H9 (cell line): Measurements from ENCODE around the gene PTGFRN. TPM values are rescaled to one million over a fixed set of nuclear protein-coding genes. Genes with fewer than 3 reads are reported as not detected.

Source experiments
- DNase-seq: peaks from one replicate; pipeline ENCODE4 v3.0.0-alpha.2; 2017
- H2AFZ ChIP-seq: one replicate; pipeline ENCODE4 v1.6.1; 2013; ENCODE audit warnings: mild to moderate bottlenecking, low read length, control low read depth, moderate library complexity
- H2AK5ac ChIP-seq: 2 replicates; pipeline ENCODE4 v1.6.1; 2013; ENCODE audit warnings: low read length, control low read depth, mixed read lengths; ENCODE audit not compliant: insufficient read length
- H2BK120ac ChIP-seq: one replicate; pipeline ENCODE4 v1.6.1; 2013; ENCODE audit warnings: low read depth, mild to moderate bottlenecking, low read length, control low read depth, inconsistent platforms; ENCODE audit not compliant: poor library complexity, severe bottlenecking
- H2BK12ac ChIP-seq: 2 replicates; pipeline ENCODE4 v1.6.1; 2013; ENCODE audit warnings: low read length, control low read depth, mixed read lengths, low read depth; ENCODE audit not compliant: insufficient read length
- H2BK15ac ChIP-seq: 2 replicates; pipeline ENCODE4 v1.6.1; 2013; ENCODE audit warnings: low read depth, low read length, control low read depth
- H2BK20ac ChIP-seq: one replicate; pipeline ENCODE4 v1.6.1; 2013; ENCODE audit warnings: low read depth, mild to moderate bottlenecking, low read length, control low read depth, inconsistent platforms; ENCODE audit not compliant: poor library complexity, severe bottlenecking
- H2BK5ac ChIP-seq: 2 replicates; pipeline ENCODE4 v1.6.1; 2013; ENCODE audit warnings: low read length, control low read depth, mixed read lengths; ENCODE audit not compliant: insufficient read length
- H3K14ac ChIP-seq: 2 replicates; pipeline ENCODE4 v1.6.1; 2013; ENCODE audit warnings: low read length, control low read depth; ENCODE audit not compliant: insufficient read depth
- H3K18ac ChIP-seq: 2 replicates; pipeline ENCODE4 v1.6.1; 2013; ENCODE audit warnings: low read depth, mild to moderate bottlenecking, mixed read lengths, low read length, control low read depth; ENCODE audit not compliant: insufficient read length
- H3K23ac ChIP-seq: 2 replicates; pipeline ENCODE4 v1.6.1; 2013; ENCODE audit warnings: low read length, control low read depth, mixed read lengths, low read depth; ENCODE audit not compliant: insufficient read length
- H3K23me2 ChIP-seq: 2 replicates; pipeline ENCODE4 v1.6.1; 2013; ENCODE audit warnings: low read depth, mild to moderate bottlenecking, mixed read lengths, low read length, control low read depth; ENCODE audit not compliant: insufficient read length, poor library complexity, severe bottlenecking
- H3K27ac ChIP-seq: 2 replicates; pipeline ENCODE4 v1.5.1; 2013; ENCODE audit warnings: low read length, control low read depth, mixed read lengths, low read depth; ENCODE audit not compliant: insufficient read length
- H3K27me3 ChIP-seq: 2 replicates; pipeline ENCODE4 v1.6.1; 2013; ENCODE audit warnings: low read length, control low read depth, inconsistent platforms; ENCODE audit not compliant: insufficient read depth
- H3K4ac ChIP-seq: 2 replicates; pipeline ENCODE4 v1.6.1; 2013; ENCODE audit warnings: low read depth, mild to moderate bottlenecking, control low read depth, inconsistent platforms, low read length, moderate library complexity
- H3K4me1 ChIP-seq: 2 replicates; pipeline ENCODE4 v1.6.1; 2013; ENCODE audit warnings: low read length, control low read depth, inconsistent platforms; ENCODE audit not compliant: insufficient read depth
- H3K4me2 ChIP-seq: 2 replicates; pipeline ENCODE4 v1.6.1; 2013; ENCODE audit warnings: low read length, control low read depth, mixed read lengths; ENCODE audit not compliant: insufficient read length, insufficient read depth
- H3K56ac ChIP-seq: 2 replicates; pipeline ENCODE4 v1.6.1; 2013; ENCODE audit warnings: low read depth, mild to moderate bottlenecking, mixed read lengths, low read length, control low read depth; ENCODE audit not compliant: insufficient read length
- H3K79me1 ChIP-seq: 2 replicates; pipeline ENCODE4 v1.6.1; 2013; ENCODE audit warnings: low read depth, mild to moderate bottlenecking, moderate library complexity, low read length, control low read depth, inconsistent platforms; ENCODE audit not compliant: insufficient read depth, poor library complexity, severe bottlenecking
- H3K79me2 ChIP-seq: 2 replicates; pipeline ENCODE4 v1.6.1; 2013; ENCODE audit warnings: low read length, control low read depth, inconsistent platforms; ENCODE audit not compliant: insufficient read depth
- H3K9ac ChIP-seq: 2 replicates; pipeline ENCODE4 v1.6.1; 2013; ENCODE audit warnings: low read length, control low read depth, mixed read lengths; ENCODE audit not compliant: insufficient read length; ENCODE audit errors: extremely low read depth
- H3K9me3 ChIP-seq: one replicate; pipeline ENCODE4 v1.6.1; 2013; ENCODE audit warnings: low read depth, low read length, inconsistent platforms; ENCODE audit not compliant: control insufficient read depth
- H3T11ph ChIP-seq: one replicate; pipeline ENCODE4 v1.6.1; 2013; ENCODE audit warnings: mild to moderate bottlenecking, low read length, control low read depth, inconsistent platforms
- H4K20me1 ChIP-seq: one replicate; pipeline ENCODE4 v1.6.1; 2013; ENCODE audit not compliant: control insufficient read depth, insufficient read length, insufficient read depth
- H4K5ac ChIP-seq: 2 replicates; pipeline ENCODE4 v1.6.1; 2013; ENCODE audit warnings: low read depth, mild to moderate bottlenecking, mixed read lengths, low read length, control low read depth; ENCODE audit not compliant: insufficient read length
- H4K8ac ChIP-seq: replicated peaks from 2 replicates; pipeline ENCODE4 v1.6.1; 2013; ENCODE audit warnings: low read length, control low read depth, mixed read lengths, low read depth; ENCODE audit not compliant: insufficient read length
- H4K91ac ChIP-seq: 2 replicates; pipeline ENCODE4 v1.6.1; 2013; ENCODE audit warnings: low read depth, mild to moderate bottlenecking, moderate library complexity, mixed read lengths, low read length, control low read depth; ENCODE audit not compliant: insufficient read length
- H3K27ac Mint-ChIP-seq, 3 experiments: 2 replicates in 2 of 3; 3 replicates in 1 of 3; pipeline ENCODE4 v1.8.0; 2020 to 2021; ENCODE audit warnings: mixed read lengths in 3 of 3, mild to moderate bottlenecking in 1 of 3, moderate library complexity in 1 of 3
- H3K27me3 Mint-ChIP-seq: 2 replicates; pipeline ENCODE4 v1.8.0; 2021; ENCODE audit warnings: low read depth, mild to moderate bottlenecking, moderate library complexity, mixed read lengths
- H3K36me3 Mint-ChIP-seq, 3 experiments: 2 replicates in 2 of 3; 3 replicates in 1 of 3; pipeline ENCODE4 v1.8.0; 2020 to 2021; ENCODE audit warnings: low read depth in 3 of 3, mixed read lengths in 3 of 3; ENCODE audit not compliant: insufficient read depth in 1 of 3
- H3K4me1 Mint-ChIP-seq, 2 experiments: 2 replicates each; pipeline ENCODE4 v1.8.0; 2020; ENCODE audit warnings: mixed read lengths in 2 of 2
- H3K4me3 Mint-ChIP-seq, 2 experiments: 2 replicates in 1 of 2; 3 replicates in 1 of 2; pipeline ENCODE4 v1.8.0; 2020 to 2021; ENCODE audit warnings: mild to moderate bottlenecking in 2 of 2, mixed read lengths in 2 of 2, moderate library complexity in 1 of 2
- H3K9me3 Mint-ChIP-seq, 2 experiments: 2 replicates in 1 of 2; 3 replicates in 1 of 2; pipeline ENCODE4 v1.8.0; 2020; ENCODE audit warnings: mild to moderate bottlenecking in 2 of 2, mixed read lengths in 2 of 2, moderate library complexity in 1 of 2
- WGBS: extraction: QIAGEN DNeasy Blood & Tissue Kit; methylation state at CpG from one replicate; pipeline ENCODE4 v1.1.7; 2013; ENCODE audit warnings: missing lambda C conversion rate, low lambda C conversion rate, mixed read lengths; ENCODE audit not compliant: insufficient read length; ENCODE audit errors: extremely low coverage; 5-methylcytosine and 5-hydroxymethylcytosine counted together
- total RNA-seq: library from RNA; stranded (reverse); gene quantifications from 2 replicates; pipeline ENCODE4 v1.2.1, GENCODE V29; 2021
- TF ChIP-seq, protein P1 (sequence below): fragments of 200-600 bp; sonication (generic); conservative IDR thresholded peaks from 3 replicates; pipeline ENCODE4 v1.8.0; 2021; ENCODE audit warnings: antibody characterized with exemption, mild to moderate bottlenecking

PTGFRN gene
- total RNA-seq, 1 experiment from 2014 or later = 26.3 TPM

DNA sequence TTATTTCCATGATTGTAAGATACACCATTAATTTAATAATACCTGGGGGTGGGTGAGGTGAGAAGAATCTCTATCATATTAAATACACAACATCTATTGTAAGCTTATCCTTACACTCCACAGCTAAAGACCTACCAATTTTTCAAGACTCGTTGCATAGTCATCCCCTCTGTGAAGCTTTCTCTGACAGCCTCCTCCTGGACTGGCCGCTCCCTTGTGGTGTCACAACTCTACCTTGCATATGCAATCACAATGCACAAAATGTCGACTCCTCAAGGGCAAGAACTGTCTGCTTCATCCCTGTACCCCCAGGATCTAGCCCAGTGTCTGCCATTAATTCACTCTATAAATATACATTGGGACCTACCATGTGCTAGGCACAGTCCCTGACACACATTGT is 2.4 kb upstream of the PTGFRN start:
- no peak overlapping the region for H3K56ac ChIP-seq
- Mint-ChIP-seq H3K27ac (peak overlapping the region in 1 of 3 experiments; percentile 45; a peak in 1 of 7 replicates), H3K9me3 (no peaks in the 10 kb centered on the region), H3K4me3 (no peak overlapping the region), H3K27me3 (no peaks in the 10 kb centered on the region; the same call in 1 of the 2 replicates), H3K4me1 (peaks cover 20 to 23% of the 10 kb centered on the region in 2 experiments), H3K36me3 (no peaks in the 10 kb centered on the region; a peak in 2 of 7 replicates)
- H3K79me2 ChIP-seq = no peaks in the 10 kb centered on the region; the same call in 1 of the 2 replicates
- H3K9ac ChIP-seq = no peak overlapping the region
- no peak overlapping the region for H3K23ac ChIP-seq
- H3K27me3 ChIP-seq = no peaks in the 10 kb centered on the region
- H4K91ac ChIP-seq = no peak overlapping the region
- H3T11ph ChIP-seq = no peak overlapping the region
- no peak overlapping the region for H2BK5ac ChIP-seq
- H3K9me3 ChIP-seq = no peaks in the 10 kb centered on the region
- H2BK15ac ChIP-seq = no peak overlapping the region
- no CpG with 5 or more reads among the region's 3 CpGs for WGBS
- H3K18ac ChIP-seq = no peak overlapping the region
- H4K8ac ChIP-seq = no peak overlapping the region
- H3K14ac ChIP-seq = no peak overlapping the region
- no peak overlapping the region for H3K4me2 ChIP-seq
- H3K4ac ChIP-seq = no peak overlapping the region
- no peak overlapping the region for H2BK12ac ChIP-seq
- H4K5ac ChIP-seq = no peak overlapping the region
- H3K79me1 ChIP-seq = no peaks in the 10 kb centered on the region
- H4K20me1 ChIP-seq = no peaks in the 10 kb centered on the region
- TF ChIP-seq, protein P1, sequence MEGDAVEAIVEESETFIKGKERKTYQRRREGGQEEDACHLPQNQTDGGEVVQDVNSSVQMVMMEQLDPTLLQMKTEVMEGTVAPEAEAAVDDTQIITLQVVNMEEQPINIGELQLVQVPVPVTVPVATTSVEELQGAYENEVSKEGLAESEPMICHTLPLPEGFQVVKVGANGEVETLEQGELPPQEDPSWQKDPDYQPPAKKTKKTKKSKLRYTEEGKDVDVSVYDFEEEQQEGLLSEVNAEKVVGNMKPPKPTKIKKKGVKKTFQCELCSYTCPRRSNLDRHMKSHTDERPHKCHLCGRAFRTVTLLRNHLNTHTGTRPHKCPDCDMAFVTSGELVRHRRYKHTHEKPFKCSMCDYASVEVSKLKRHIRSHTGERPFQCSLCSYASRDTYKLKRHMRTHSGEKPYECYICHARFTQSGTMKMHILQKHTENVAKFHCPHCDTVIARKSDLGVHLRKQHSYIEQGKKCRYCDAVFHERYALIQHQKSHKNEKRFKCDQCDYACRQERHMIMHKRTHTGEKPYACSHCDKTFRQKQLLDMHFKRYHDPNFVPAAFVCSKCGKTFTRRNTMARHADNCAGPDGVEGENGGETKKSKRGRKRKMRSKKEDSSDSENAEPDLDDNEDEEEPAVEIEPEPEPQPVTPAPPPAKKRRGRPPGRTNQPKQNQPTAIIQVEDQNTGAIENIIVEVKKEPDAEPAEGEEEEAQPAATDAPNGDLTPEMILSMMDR = no peak
- H3K23me2 ChIP-seq = peaks cover 5% of the 10 kb centered on the region
- no peak overlapping the region for H2BK20ac ChIP-seq
- no peak overlapping the region for H3K27ac ChIP-seq
- H3K4me1 ChIP-seq = peaks cover 8% of the 10 kb centered on the region; the same call in 1 of the 2 replicates
- H2BK120ac ChIP-seq = no peak overlapping the region
- no peak for DNase-seq
- no peak overlapping the region for H2AFZ ChIP-seq
- no peak overlapping the region for H2AK5ac ChIP-seq
